ENCODE results near the gene SHISA3. TPM values are rescaled to one million over a fixed set of nuclear protein-coding genes. Genes with fewer than 3 reads are reported as not detected.

SHISA3 gene
- total and polyA plus RNA-seq, 2 of the 8 experiments (the other 6 are each of a cell fraction or from before 2014, with no cell fraction given), result 2.0 to 9.3 TPM

- Histone ChIP-seq H2AK5ac (ENCODE audit: low read depth, low read length) (no peak overlapping the region), H3K79me2 (ENCODE audit: control insufficient read depth in 1 of 2, insufficient read depth in 2 of 2, low read length in 2 of 2) (no peaks in the 10 kb centered on the region), H3K79me1 (ENCODE audit: low read depth, low read length) (no peaks in the 10 kb centered on the region), H3K36me3 (ENCODE audit: control insufficient read depth in 2 of 4, insufficient read depth in 4 of 4, low read length in 3 of 4) (no peaks in the 10 kb centered on the region), H3K14ac (ENCODE audit: insufficient read length) (no peak overlapping the region), H3K4me3 (ENCODE audit: extremely low read depth in 1 of 4, insufficient read depth in 2 of 4, low read depth in 3 of 4, low read length in 4 of 4) (no peak overlapping the region), H2BK20ac (ENCODE audit: low read length) (no peak overlapping the region), H3K23ac (ENCODE audit: insufficient read length) (no peak overlapping the region), H2BK120ac (replicated peaks; ENCODE audit: low read depth, low read length) (no peak overlapping the region), H4K91ac (replicated peaks; ENCODE audit: insufficient read length, low read length) (no peak overlapping the region), H2BK15ac (ENCODE audit: low read length) (no peak overlapping the region), H3K9ac (replicated peaks in 1 of 4; ENCODE audit: extremely low read depth in 1 of 4, low read depth in 3 of 4, low read length in 3 of 4) (no peak overlapping the region), H2BK12ac (ENCODE audit: low read depth, low read length) (no peak overlapping the region), H4K20me1 (replicated peaks in 1 of 2; ENCODE audit: control insufficient read depth in 1 of 2, insufficient read depth in 2 of 2, low read length in 2 of 2) (no peaks in the 10 kb centered on the region), H3K4ac (replicated peaks; ENCODE audit: insufficient read length, low read depth, low read length) (no peak overlapping the region), H3K9me3 (ENCODE audit: insufficient read depth in 2 of 2, low read depth in 1 of 2, low read length in 1 of 2) (no peaks in the 10 kb centered on the region), H3K4me1 (replicated peaks in 1 of 4; ENCODE audit: control insufficient read depth in 3 of 4, insufficient read depth in 4 of 4, low read length in 3 of 4) (no peaks in the 10 kb centered on the region), H4K8ac (ENCODE audit: extremely low read depth, insufficient read depth, low read length) (no peak overlapping the region), H2AFZ (ENCODE audit: low read length) (no peak overlapping the region), H3K18ac (ENCODE audit: extremely low read depth, low read length) (no peak overlapping the region), H3K27me3 (replicated peaks in 1 of 4; ENCODE audit: control insufficient read depth in 3 of 4, extremely low read depth in 1 of 4, insufficient read depth in 3 of 4, low read length in 3 of 4) (no peaks in the 10 kb centered on the region), H4K5ac (ENCODE audit: insufficient read length, low read depth, low read length) (no peak overlapping the region), H3K23me2 (ENCODE audit: low read depth, low read length) (no peaks in the 10 kb centered on the region), H2BK5ac (ENCODE audit: low read depth, low read length) (no peak overlapping the region), H3K4me2 (ENCODE audit: insufficient read depth in 1 of 2, low read depth in 2 of 2, low read length in 2 of 2) (no peak overlapping the region), H3K27ac (ENCODE audit: low read depth, low read length) (no peak overlapping the region), H3K56ac (replicated peaks; ENCODE audit: insufficient read length, low read depth, low read length) (no peak overlapping the region)
- DNase-seq (ENCODE audit: low read depth in 1 of 2, low spot score in 2 of 2), result no peak
- ChIA-PET CTCF (ENCODE audit: partially characterized antibody) (interaction anchor here (0.7 to 1.4 kb wide), 4 partner anchors 11 to 149 kb away, joined by 3 read pairs; no protein-coding TSS in a partner anchor), POLR2A (ENCODE audit: partially characterized antibody) (no interaction called here)
- no peak for FAIRE-seq
- TF ChIP-seq RBBP5 (IDR thresholded peaks at IDR 0.05; ENCODE audit: borderline replicate concordance, low read depth, low read length), result no peak
- no peak for TF ChIP-seq HDAC6 (IDR thresholded peaks at IDR 0.05; ENCODE audit: low read depth, low read length)
- TF ChIP-seq JUN (IDR thresholded peaks at IDR 0.05; ENCODE audit: low read depth, low read length), result no peak
- TF ChIP-seq, protein P1, sequence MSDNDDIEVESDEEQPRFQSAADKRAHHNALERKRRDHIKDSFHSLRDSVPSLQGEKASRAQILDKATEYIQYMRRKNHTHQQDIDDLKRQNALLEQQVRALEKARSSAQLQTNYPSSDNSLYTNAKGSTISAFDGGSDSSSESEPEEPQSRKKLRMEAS (IDR thresholded peaks at IDR 0.05), result no peak
- TF ChIP-seq SP1 (IDR thresholded peaks at IDR 0.05; ENCODE audit: low read depth, low read length), result no peak
- TF ChIP-seq SIX5 (IDR thresholded peaks at IDR 0.05; ENCODE audit: low read depth, low read length), result no peak
- no peak for TF ChIP-seq RAD21 (IDR thresholded peaks at IDR 0.05 in 1 of 2, conservative IDR thresholded peaks at IDR 0.05 in 1 of 2; ENCODE audit: low read depth in 2 of 2, low read length in 2 of 2)
- no peak for TF ChIP-seq MAFK (IDR thresholded peaks at IDR 0.05; ENCODE audit: low read depth, low read length)
- TF ChIP-seq FOSL1 (IDR thresholded peaks at IDR 0.05; ENCODE audit: insufficient read depth, low read depth, low read length), result no peak
- no peak for TF ChIP-seq SRF (IDR thresholded peaks at IDR 0.05; ENCODE audit: low read depth, low read length)
- TF ChIP-seq KDM5A (IDR thresholded peaks at IDR 0.05; ENCODE audit: low read length), result no peak
- whole genome bisulfite sequencing, 2 experiments (ENCODE audit: extremely low coverage in 1 of 2, insufficient coverage in 1 of 2, insufficient read length in 1 of 2, insufficient replicate concordance in 2 of 2, low coverage in 1 of 2, low lambda C conversion rate in 2 of 2, missing lambda C conversion rate in 1 of 2), result 99% methylated on average over 4 of the region's 4 CpGs; no CpG with 5 or more reads in 1 of the 2 experiments
Observed at GRCh38 chr4:42350611-42351182, 46.6 kb upstream of the SHISA3 start.
